Measurements from ENCODE around the gene PTPRM. TPM values are rescaled to one million over a fixed set of nuclear protein-coding genes. Genes with fewer than 3 reads are reported as not detected.

PTPRM gene
- polyA plus RNA-seq, 2 of the 4 experiments (the other 2 are of a cell fraction) = 44.5 to 199 TPM

GRCh38 chr18:7855028-7855427, 287.9 kb downstream of the PTPRM start:
- 93% methylated on average over 1 of the region's 1 CpG for WGBS (ENCODE audit: missing lambda C conversion rate)
- CTCF ChIA-PET = interaction anchor here (1.5 kb wide), 1 partner anchor 65 kb away, joined by 4 read pairs; no protein-coding TSS in a partner anchor
- TF ChIP-seq EHF (CRISPR knock-in tag; IDR thresholded peaks at IDR 0.05) (no peak), FOXS1 (CRISPR knock-in tag; IDR thresholded peaks at IDR 0.05) (no peak), EP300 (IDR thresholded peaks at IDR 0.05) (no peak), RAD21 (conservative IDR thresholded peaks at IDR 0.05 in 1 of 2, IDR thresholded peaks at IDR 0.05 in 1 of 2) (no peak), ESRRA (IDR thresholded peaks at IDR 0.05; ENCODE audit: borderline replicate concordance, low read length) (no peak), NFE2L2 (conservative IDR thresholded peaks at IDR 0.05; ENCODE audit: low read length) (no peak), CBX8 (IDR thresholded peaks at IDR 0.05) (no peak), USF2 (IDR thresholded peaks at IDR 0.05) (no peak), KDM5A (IDR thresholded peaks at IDR 0.05) (no peak), BCL3 (IDR thresholded peaks at IDR 0.05) (no peak), MAZ (IDR thresholded peaks at IDR 0.05; ENCODE audit: borderline replicate concordance, low read depth, low read length) (no peak), FOSL2 (IDR thresholded peaks at IDR 0.05) (no peak), FOSL2 (CRISPR knock-in tag; IDR thresholded peaks at IDR 0.05) (no peak), RCOR1 (IDR thresholded peaks at IDR 0.05; ENCODE audit: low read depth, low read length) (no peak)

GRCh38 chr18:7855671-7856070, 288.6 kb downstream of the PTPRM start:
- Histone ChIP-seq H3K4me3 (no peak overlapping the region), H3K4me1 (peaks cover 42% of the 10 kb centered on the region), H3K4me2 (peak overlapping the region; percentile 54), H3K27ac (peak overlapping the region; percentile 58 to 76; a peak in 3 of 6 replicates), H3K9me3 (no peaks in the 10 kb centered on the region)
- CTCF ChIA-PET = interaction anchor here (1.5 kb wide), 1 partner anchor 66 kb away, joined by 4 read pairs; no protein-coding TSS in a partner anchor
- WGBS (ENCODE audit: missing lambda C conversion rate) = 66% methylated on average over 1 of the region's 1 CpG
- FAIRE-seq = no peak
- DNase-seq (ENCODE audit: low read depth in 1 of 2, low spot score in 1 of 2) = no peak
- POLR2A ChIA-PET = no interaction called here
- no peak for ATAC-seq
- no peak for TF ChIP-seq HDAC2 (IDR thresholded peaks at IDR 0.05)
- no peak for TF ChIP-seq HOXA7 (CRISPR knock-in tag; IDR thresholded peaks at IDR 0.05)
- TF ChIP-seq EHF (CRISPR knock-in tag; IDR thresholded peaks at IDR 0.05) = no peak
- no peak for TF ChIP-seq FOSB (CRISPR knock-in tag; IDR thresholded peaks at IDR 0.05)
- no peak for TF ChIP-seq RAD21 (conservative IDR thresholded peaks at IDR 0.05 in 1 of 2, IDR thresholded peaks at IDR 0.05 in 1 of 2)
- TF ChIP-seq RNF2 (IDR thresholded peaks at IDR 0.05; ENCODE audit: borderline replicate concordance, low read depth) = no peak
- TF ChIP-seq HOXB13 (CRISPR knock-in tag; IDR thresholded peaks at IDR 0.05; ENCODE audit: low read depth) = no peak
- TF ChIP-seq POLR2A (IDR thresholded peaks at IDR 0.05; ENCODE audit: low read length) = no peak

More at GRCh38 chr18:7855028-7855427, 287.9 kb downstream of the PTPRM start:
- peak overlapping the region in 1 of 2 experiments; percentile 76; a peak in 1 of 6 replicates for H3K27ac ChIP-seq
- POLR2A ChIA-PET = no interaction called here
- no peaks in the 10 kb centered on the region for H3K9me3 ChIP-seq
- FAIRE-seq (no peak), ATAC-seq (no peak), DNase-seq (ENCODE audit: low read depth in 1 of 2, low spot score in 1 of 2) (no peak)
- H3K4me1 ChIP-seq = peaks cover 42% of the 10 kb centered on the region
- H3K4me2 ChIP-seq = 0 out of 3 replicates have a peak overlapping the region, but pooled peaks have one; percentile 4
- no peak overlapping the region for H3K4me3 ChIP-seq

GRCh38 chr18:7856116-7856515, 289.0 kb downstream of the PTPRM start:
- TF ChIP-seq MAZ (IDR thresholded peaks at IDR 0.05; ENCODE audit: borderline replicate concordance, low read depth, low read length) = no peak
- TF ChIP-seq FOSL2 (IDR thresholded peaks at IDR 0.05) = no peak
- TF ChIP-seq FOSL2 (CRISPR knock-in tag; IDR thresholded peaks at IDR 0.05) = peak; percentile 6; the same call in 1 of the 2 replicates
- ChIA-PET POLR2A (no interaction called here), CTCF (interaction anchor here (1.5 kb wide), 1 partner anchor 66 kb away, joined by 4 read pairs; no protein-coding TSS in a partner anchor)
- peak in 1 of 2 experiments; percentile 44; a peak in 3 of 6 replicates for ATAC-seq
- H3K4me3 ChIP-seq = no peak overlapping the region
- no peak for DNase-seq (ENCODE audit: low read depth in 1 of 2, low spot score in 1 of 2)
- FAIRE-seq = no peak
- WGBS (ENCODE audit: missing lambda C conversion rate) = 77% methylated on average over 3 of the region's 3 CpGs
- peak overlapping the region; percentile 54 for H3K4me2 ChIP-seq
- H3K4me1 ChIP-seq = peaks cover 44% of the 10 kb centered on the region
- no peaks in the 10 kb centered on the region for H3K9me3 ChIP-seq
- peak overlapping the region; percentile 58 to 76 for H3K27ac ChIP-seq
